T-helper 2 cell treated with Interferon-gamma antibody and Interleukin-4, amounts not matched to agents 5 μg/mL and 100 μg/mL, for 36 hours (primary cell): ENCODE data around the gene TEKT1.
A peak's percentile ranks its signal among the peaks of the same experiment; 100 is the strongest.

Source experiments
- DNase-seq: peaks from one replicate; pipeline ENCODE4 v3.0.0; 2021; ENCODE audit warnings: low spot score
- H3K27ac Mint-ChIP-seq: one replicate; pipeline ENCODE4 v1.8.0; 2021; ENCODE audit warnings: mild to moderate bottlenecking, mixed read lengths
- H3K27me3 Mint-ChIP-seq: one replicate; pipeline ENCODE4 v1.8.0; 2021; ENCODE audit warnings: low read depth, mixed read lengths
- H3K36me3 Mint-ChIP-seq: one replicate; pipeline ENCODE4 v1.8.0; 2021; ENCODE audit warnings: low read depth, mixed read lengths
- H3K4me1 Mint-ChIP-seq: one replicate; pipeline ENCODE4 v1.8.0; 2021; ENCODE audit warnings: low read depth, mixed read lengths
- H3K4me3 Mint-ChIP-seq: one replicate; pipeline ENCODE4 v1.8.0; 2022; ENCODE audit warnings: mild to moderate bottlenecking, moderate library complexity, mixed read lengths
- H3K9me3 Mint-ChIP-seq: one replicate; pipeline ENCODE4 v1.8.0; 2021; ENCODE audit warnings: mixed read lengths

Gene TEKT1

GRCh38 chr17:6768447-6768846 is 63.1 kb downstream of the TEKT1 start:
- Mint-ChIP-seq H3K4me3 (no peak overlapping the region), H3K36me3 (peaks cover 98% of the 10 kb centered on the region), H3K27ac (no peak overlapping the region), H3K9me3 (peaks cover 73% of the 10 kb centered on the region), H3K27me3 (no peaks in the 10 kb centered on the region), H3K4me1 (peaks cover 4% of the 10 kb centered on the region)
- no peak for DNase-seq

- Mint-ChIP-seq H3K4me3 (no peak overlapping the region), H3K27me3 (no peaks in the 10 kb centered on the region), H3K9me3 (peaks cover 20% of the 10 kb centered on the region), H3K27ac (no peak overlapping the region), H3K4me1 (peaks cover 36% of the 10 kb centered on the region), H3K36me3 (peaks cover 95% of the 10 kb centered on the region)
- no peak for DNase-seq
Measured at GRCh38 chr17:6761779-6762178, 69.8 kb downstream of the TEKT1 start.

- H3K36me3 Mint-ChIP-seq: peaks cover 63% of the 10 kb centered on the region
- H3K27ac Mint-ChIP-seq: peak overlapping the region; percentile 87
- H3K4me3 Mint-ChIP-seq: peak overlapping the region; percentile 88
- H3K9me3 Mint-ChIP-seq: no peaks in the 10 kb centered on the region
- peaks cover 45% of the 10 kb centered on the region for H3K4me1 Mint-ChIP-seq
- DNase-seq: no peak
- no peaks in the 10 kb centered on the region for H3K27me3 Mint-ChIP-seq
Measured at GRCh38 chr17:6757747-6758146, 73.8 kb downstream of the TEKT1 start.

GRCh38 chr17:6756425-6757031 is 75.0 kb downstream of the TEKT1 start:
- Mint-ChIP-seq H3K4me1 (peaks cover 53% of the 10 kb centered on the region), H3K4me3 (peak overlapping the region; percentile 98), H3K27me3 (no peaks in the 10 kb centered on the region), H3K9me3 (no peaks in the 10 kb centered on the region), H3K36me3 (peaks cover 51% of the 10 kb centered on the region), H3K27ac (peak overlapping the region; percentile 95)
- no peak for DNase-seq

- H3K36me3 Mint-ChIP-seq: peaks cover 43% of the 10 kb centered on the region
- H3K9me3 Mint-ChIP-seq: no peaks in the 10 kb centered on the region
- H3K4me3 Mint-ChIP-seq: peak within 1 kb of the TSS; percentile 98
- peak; percentile 30 for DNase-seq
- H3K27ac Mint-ChIP-seq: peak within 1 kb of the TSS; percentile 95
- H3K4me1 Mint-ChIP-seq: peaks cover 50% of the 10 kb centered on the region
- no peaks in the 10 kb centered on the region for H3K27me3 Mint-ChIP-seq
Measured at GRCh38 chr17:6755731-6756184, 75.8 kb downstream of the TEKT1 start, which contains the start of gene XAF1. TSS of gene XAF1 (plus strand) at chr17:6756046. CDS start at chr17:6756079, 33 bp downstream.

- peak overlapping the region; percentile 98 for H3K4me3 Mint-ChIP-seq
- H3K27ac Mint-ChIP-seq: peak overlapping the region; percentile 95
- DNase-seq: no peak
- peaks cover 47% of the 10 kb centered on the region for H3K4me1 Mint-ChIP-seq
- peaks cover 2% of the 10 kb centered on the region for H3K27me3 Mint-ChIP-seq
- peaks cover 38% of the 10 kb centered on the region for H3K36me3 Mint-ChIP-seq
- no peaks in the 10 kb centered on the region for H3K9me3 Mint-ChIP-seq
Measured at GRCh38 chr17:6755281-6755680, 76.2 kb downstream of the TEKT1 start.

- Mint-ChIP-seq H3K36me3 (peaks cover 22% of the 10 kb centered on the region), H3K27me3 (peaks cover 8% of the 10 kb centered on the region), H3K4me3 (no peak overlapping the region), H3K4me1 (peaks cover 41% of the 10 kb centered on the region), H3K9me3 (no peaks in the 10 kb centered on the region), H3K27ac (peak overlapping the region; percentile 45)
- no peak for DNase-seq
Measured at GRCh38 chr17:6753546-6753945, 78.0 kb downstream of the TEKT1 start.

GRCh38 chr17:6753006-6753445 is 78.5 kb downstream of the TEKT1 start:
- Mint-ChIP-seq H3K27ac (no peak overlapping the region), H3K4me3 (no peak overlapping the region), H3K4me1 (peaks cover 36% of the 10 kb centered on the region), H3K9me3 (no peaks in the 10 kb centered on the region), H3K36me3 (peaks cover 17% of the 10 kb centered on the region), H3K27me3 (peaks cover 11% of the 10 kb centered on the region)
- no peak for DNase-seq

GRCh38 chr17:6752068-6752909 is 79.2 kb downstream of the TEKT1 start:
- H3K36me3 Mint-ChIP-seq: peaks cover 11% of the 10 kb centered on the region
- H3K27me3 Mint-ChIP-seq: peaks cover 14% of the 10 kb centered on the region
- H3K4me1 Mint-ChIP-seq: peaks cover 30% of the 10 kb centered on the region
- H3K4me3 Mint-ChIP-seq: no peak overlapping the region
- H3K27ac Mint-ChIP-seq: no peak overlapping the region
- DNase-seq: no peak
- H3K9me3 Mint-ChIP-seq: no peaks in the 10 kb centered on the region

- no peak for DNase-seq
- Mint-ChIP-seq H3K9me3 (no peaks in the 10 kb centered on the region), H3K27me3 (peaks cover 30% of the 10 kb centered on the region), H3K36me3 (no peaks in the 10 kb centered on the region), H3K4me1 (peaks cover 19% of the 10 kb centered on the region), H3K27ac (no peak overlapping the region), H3K4me3 (no peak overlapping the region)
Measured at GRCh38 chr17:6749519-6749918, 82.0 kb downstream of the TEKT1 start.

- Mint-ChIP-seq H3K9me3 (no peaks in the 10 kb centered on the region), H3K36me3 (no peaks in the 10 kb centered on the region), H3K27me3 (peaks cover 38% of the 10 kb centered on the region), H3K4me3 (no peak overlapping the region), H3K4me1 (peaks cover 17% of the 10 kb centered on the region), H3K27ac (no peak overlapping the region)
- no peak for DNase-seq
Measured at GRCh38 chr17:6748617-6749016, 82.9 kb downstream of the TEKT1 start.
